HL-60 (cell line): ENCODE data around the gene E2F4.

Experiments
- DNase-seq, 2 experiments: peaks; one replicate each; pipeline ENCODE4 v3.0.0-alpha.2; 2010 to 2020; ENCODE audit warnings: low read depth in 1 of 2, low spot score in 1 of 2
- H3K27ac ChIP-seq: fragments of 250-450 bp; sonication (Bioruptor Pico); replicated peaks from 2 replicates; pipeline ENCODE4 v1.5.1; 2020; ENCODE audit warnings: mild to moderate bottlenecking, moderate library complexity
- H3K27me3 ChIP-seq: fragments of 250-450 bp; sonication (Bioruptor Pico); 2 replicates; pipeline ENCODE4 v1.5.1; 2021; ENCODE audit warnings: mild to moderate bottlenecking, moderate library complexity; ENCODE audit not compliant: insufficient read depth, poor library complexity, severe bottlenecking
- H3K4me3 ChIP-seq: replicated peaks from 2 replicates; pipeline ENCODE4 v1.5.1; 2011; ENCODE audit warnings: mild to moderate bottlenecking, control low read depth, low read length; ENCODE audit not compliant: insufficient read depth
- CTCF ChIP-seq: IDR thresholded peaks from one replicate; pipeline ENCODE4 v1.5.1; 2011; ENCODE audit warnings: low read length, control low read depth, inconsistent platforms; ENCODE audit not compliant: insufficient read depth
- GABPA ChIP-seq: IDR thresholded peaks from 2 replicates; pipeline ENCODE4 v1.6.1; 2012; ENCODE audit warnings: low read depth
- POLR2AphosphoS5 ChIP-seq: IDR thresholded peaks from 2 replicates; pipeline ENCODE4 v1.6.1; 2012; ENCODE audit warnings: low read depth
- SPI1 ChIP-seq: IDR thresholded peaks from 2 replicates; pipeline ENCODE4 v1.6.1; 2012; ENCODE audit warnings: low read depth, mild to moderate bottlenecking, borderline replicate concordance
- TF ChIP-seq, protein P1 (sequence below): IDR thresholded peaks from 2 replicates; pipeline ENCODE4 v1.6.1; 2012; ENCODE audit warnings: low read depth; ENCODE audit not compliant: insufficient replicate concordance

Gene E2F4

DNA sequence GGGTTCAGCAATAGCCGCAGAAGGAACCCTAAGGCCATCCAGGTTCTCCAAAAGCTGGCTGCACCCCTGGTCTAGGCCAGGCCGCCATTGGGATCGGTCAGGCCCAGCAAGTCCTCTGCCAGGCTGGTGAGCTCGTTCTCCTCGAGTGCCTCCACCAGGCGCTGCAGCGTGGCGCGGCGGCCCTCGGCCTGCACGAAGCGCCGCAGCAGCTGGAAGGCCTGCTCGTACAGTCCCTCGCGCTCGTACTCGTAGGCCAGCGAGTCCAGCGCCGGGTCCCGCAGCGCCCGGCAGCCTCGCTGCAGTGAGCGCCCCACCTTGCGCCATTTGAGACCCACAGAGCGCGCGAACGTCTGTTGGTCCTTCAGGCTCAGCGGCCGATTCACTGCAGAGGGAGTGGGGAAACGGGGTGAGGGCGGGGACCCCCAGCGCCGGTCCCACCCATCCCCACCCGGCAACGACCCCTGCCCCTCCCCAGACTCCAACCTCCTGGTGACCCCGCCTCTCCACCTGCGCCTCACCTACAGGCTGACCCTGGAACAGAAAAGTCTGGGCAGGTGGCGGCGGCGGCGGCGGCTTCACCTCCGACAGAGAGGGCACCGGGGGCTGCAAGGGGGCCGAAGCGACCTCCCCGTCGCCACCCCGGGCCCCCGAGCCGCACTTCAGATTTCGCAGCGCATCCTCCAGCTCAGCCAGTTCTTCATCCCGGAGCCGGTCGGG lies 37.2 kb upstream of the E2F4 start:
- no peak for DNase-seq
- Histone ChIP-seq H3K27me3 (peaks cover 16% of the 10 kb centered on the region), H3K4me3 (no peak overlapping the region), H3K27ac (no peak overlapping the region)
- no peak for TF ChIP-seq GABPA
- no peak for TF ChIP-seq CTCF
- TF ChIP-seq, protein P1, sequence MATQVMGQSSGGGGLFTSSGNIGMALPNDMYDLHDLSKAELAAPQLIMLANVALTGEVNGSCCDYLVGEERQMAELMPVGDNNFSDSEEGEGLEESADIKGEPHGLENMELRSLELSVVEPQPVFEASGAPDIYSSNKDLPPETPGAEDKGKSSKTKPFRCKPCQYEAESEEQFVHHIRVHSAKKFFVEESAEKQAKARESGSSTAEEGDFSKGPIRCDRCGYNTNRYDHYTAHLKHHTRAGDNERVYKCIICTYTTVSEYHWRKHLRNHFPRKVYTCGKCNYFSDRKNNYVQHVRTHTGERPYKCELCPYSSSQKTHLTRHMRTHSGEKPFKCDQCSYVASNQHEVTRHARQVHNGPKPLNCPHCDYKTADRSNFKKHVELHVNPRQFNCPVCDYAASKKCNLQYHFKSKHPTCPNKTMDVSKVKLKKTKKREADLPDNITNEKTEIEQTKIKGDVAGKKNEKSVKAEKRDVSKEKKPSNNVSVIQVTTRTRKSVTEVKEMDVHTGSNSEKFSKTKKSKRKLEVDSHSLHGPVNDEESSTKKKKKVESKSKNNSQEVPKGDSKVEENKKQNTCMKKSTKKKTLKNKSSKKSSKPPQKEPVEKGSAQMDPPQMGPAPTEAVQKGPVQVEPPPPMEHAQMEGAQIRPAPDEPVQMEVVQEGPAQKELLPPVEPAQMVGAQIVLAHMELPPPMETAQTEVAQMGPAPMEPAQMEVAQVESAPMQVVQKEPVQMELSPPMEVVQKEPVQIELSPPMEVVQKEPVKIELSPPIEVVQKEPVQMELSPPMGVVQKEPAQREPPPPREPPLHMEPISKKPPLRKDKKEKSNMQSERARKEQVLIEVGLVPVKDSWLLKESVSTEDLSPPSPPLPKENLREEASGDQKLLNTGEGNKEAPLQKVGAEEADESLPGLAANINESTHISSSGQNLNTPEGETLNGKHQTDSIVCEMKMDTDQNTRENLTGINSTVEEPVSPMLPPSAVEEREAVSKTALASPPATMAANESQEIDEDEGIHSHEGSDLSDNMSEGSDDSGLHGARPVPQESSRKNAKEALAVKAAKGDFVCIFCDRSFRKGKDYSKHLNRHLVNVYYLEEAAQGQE, result no peak
- TF ChIP-seq SPI1, result no peak
- no peak for TF ChIP-seq POLR2AphosphoS5

DNA sequence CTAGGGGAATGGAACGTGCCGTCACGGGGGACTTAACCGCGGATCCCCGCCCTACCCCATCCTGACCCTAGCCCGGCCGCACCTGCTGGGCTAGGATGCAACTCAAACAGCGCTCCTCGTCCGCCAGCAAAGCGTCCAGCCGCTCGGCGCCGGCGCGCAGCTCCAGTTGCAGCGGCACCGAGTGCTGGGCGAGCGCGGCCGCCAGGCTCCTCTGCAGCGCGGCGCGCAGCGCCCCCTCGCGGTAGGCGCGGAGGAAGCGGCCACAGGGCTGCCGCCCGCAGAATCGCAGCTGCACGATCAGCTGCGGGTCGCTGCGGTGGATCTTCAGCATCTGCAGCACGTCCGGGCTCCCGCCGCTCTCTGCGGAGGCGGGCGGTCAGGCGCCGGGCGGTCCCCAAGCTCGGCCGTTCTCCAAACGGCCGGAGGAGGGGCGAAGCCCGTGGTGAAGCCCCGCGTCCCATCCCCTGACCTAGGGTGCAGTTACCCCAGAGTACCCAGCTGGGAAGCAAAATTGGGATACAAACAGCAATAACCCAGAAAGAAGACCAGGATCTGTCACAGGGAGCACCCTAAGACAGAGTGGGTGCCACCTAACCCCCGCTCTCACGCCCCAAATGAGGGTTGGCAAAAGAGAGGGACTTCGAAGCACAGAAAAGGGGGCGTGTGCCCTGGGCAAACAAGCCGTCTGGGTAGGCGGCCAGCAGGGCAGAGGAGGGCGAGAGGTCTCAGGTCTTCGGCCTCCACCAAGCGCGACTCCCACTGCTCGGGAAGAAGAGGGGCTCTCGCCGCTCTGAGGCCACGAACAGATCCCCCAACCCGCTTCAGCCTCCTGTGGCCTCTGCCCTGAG lies 36.4 kb upstream of the E2F4 start:
- Histone ChIP-seq H3K27me3 (peaks cover 14% of the 10 kb centered on the region), H3K4me3 (no peak overlapping the region), H3K27ac (no peak overlapping the region)
- peak; percentile 65 to 73 for DNase-seq
- TF ChIP-seq CTCF (peak; percentile 99), GABPA (peak; percentile 30; the same call in 1 of the 2 replicates)
- TF ChIP-seq, protein P1, result no peak

DNA sequence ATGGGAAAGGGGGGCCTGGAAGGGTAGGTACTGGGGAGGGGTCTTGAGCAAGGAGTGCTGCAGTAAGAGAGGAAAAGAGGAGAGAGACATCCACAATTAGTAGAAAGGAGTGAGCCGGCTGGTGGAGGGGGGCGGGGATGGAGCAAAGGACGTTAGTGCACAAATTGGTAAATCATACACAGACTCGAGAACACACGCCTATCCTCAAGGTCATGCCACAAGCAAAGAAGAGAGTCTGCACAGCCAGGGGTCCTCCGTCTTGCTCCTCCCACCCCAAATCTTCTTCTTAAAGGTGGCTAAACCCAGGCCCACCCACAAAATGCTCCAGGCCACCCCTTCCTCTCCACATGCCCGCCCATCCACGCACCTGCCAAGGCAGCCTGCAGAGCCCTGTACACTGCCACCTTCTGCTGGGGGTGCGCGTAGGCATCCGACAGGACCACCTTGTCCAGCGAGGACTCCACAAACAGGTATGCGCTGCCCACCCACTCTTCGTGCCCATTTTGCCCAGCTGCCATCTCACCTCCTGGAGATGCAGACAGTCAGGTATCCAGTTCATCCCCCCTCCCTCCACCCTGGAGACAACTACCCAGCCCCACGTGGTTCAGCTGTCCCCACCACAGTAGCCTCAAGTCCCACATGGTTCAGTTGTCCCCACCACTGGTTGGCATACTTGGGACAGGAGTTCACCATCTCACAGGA lies 35.7 kb upstream of the E2F4 start:
- no peak overlapping the region for H3K4me3 ChIP-seq
- H3K27ac ChIP-seq, result no peak overlapping the region
- H3K27me3 ChIP-seq, result peaks cover 6% of the 10 kb centered on the region
- DNase-seq, result no peak
- TF ChIP-seq, protein P1, result no peak
- no peak for TF ChIP-seq GABPA
- TF ChIP-seq CTCF, result no peak
- no peak for TF ChIP-seq SPI1
- TF ChIP-seq POLR2AphosphoS5, result no peak
